ENCODE measurements around the gene COL8A1.

DNA sequence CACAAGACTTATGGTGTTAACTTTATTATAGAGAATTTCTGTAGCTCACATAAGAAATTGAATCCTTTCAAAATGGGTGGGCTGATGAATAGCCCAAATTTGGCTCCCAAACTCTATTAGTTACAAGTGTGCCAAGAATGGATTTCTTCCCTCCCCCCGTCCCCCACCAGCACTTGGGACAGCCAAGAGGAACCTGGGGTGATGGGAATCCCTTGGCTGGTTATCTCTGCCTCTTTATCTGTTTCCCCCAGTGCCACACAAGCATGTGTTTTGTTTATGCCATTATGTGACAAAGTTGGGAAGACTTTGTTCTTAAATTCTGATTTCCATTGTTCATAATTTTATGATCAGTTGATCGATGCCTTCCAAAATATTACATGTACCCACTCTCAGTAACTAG, 207.6 kb downstream of the COL8A1 start:
- no peak for TF ChIP-seq POLR2A (IDR thresholded peaks at IDR 0.05; ENCODE audit: low read length)
- no peak for TF ChIP-seq GATA1 (IDR thresholded peaks at IDR 0.05; ENCODE audit: low read depth, low read length)
